ENCODE results near the gene NFASC. TPM values are rescaled to one million over a fixed set of nuclear protein-coding genes. Genes with fewer than 3 reads are reported as not detected.
A peak's percentile ranks its signal among the peaks of the same experiment; 100 is the strongest.

NFASC gene
- total and polyA plus RNA-seq, 9 of the 15 experiments (the other 6 are each of a cell fraction or from before 2014, with no cell fraction given), result 0.03 to 0.16 (median 0.06) TPM; not detected in 6

GRCh38 chr1:204960306-204961125, 89.9 kb downstream of the NFASC start (continued):
- TF ChIP-seq ZEB2 (IDR thresholded peaks at IDR 0.05), result peak; percentile 84
- TF ChIP-seq NR4A1 (CRISPR knock-in tag; IDR thresholded peaks at IDR 0.05), result no peak
- 0 out of 2 replicates have a peak, but pooled peaks have one; percentile 16 for TF ChIP-seq NR4A1 (tag; IDR thresholded peaks at IDR 0.05)
- TF ChIP-seq ZBTB43 (CRISPR knock-in tag; IDR thresholded peaks at IDR 0.05), result no peak
- TF ChIP-seq, protein P1, sequence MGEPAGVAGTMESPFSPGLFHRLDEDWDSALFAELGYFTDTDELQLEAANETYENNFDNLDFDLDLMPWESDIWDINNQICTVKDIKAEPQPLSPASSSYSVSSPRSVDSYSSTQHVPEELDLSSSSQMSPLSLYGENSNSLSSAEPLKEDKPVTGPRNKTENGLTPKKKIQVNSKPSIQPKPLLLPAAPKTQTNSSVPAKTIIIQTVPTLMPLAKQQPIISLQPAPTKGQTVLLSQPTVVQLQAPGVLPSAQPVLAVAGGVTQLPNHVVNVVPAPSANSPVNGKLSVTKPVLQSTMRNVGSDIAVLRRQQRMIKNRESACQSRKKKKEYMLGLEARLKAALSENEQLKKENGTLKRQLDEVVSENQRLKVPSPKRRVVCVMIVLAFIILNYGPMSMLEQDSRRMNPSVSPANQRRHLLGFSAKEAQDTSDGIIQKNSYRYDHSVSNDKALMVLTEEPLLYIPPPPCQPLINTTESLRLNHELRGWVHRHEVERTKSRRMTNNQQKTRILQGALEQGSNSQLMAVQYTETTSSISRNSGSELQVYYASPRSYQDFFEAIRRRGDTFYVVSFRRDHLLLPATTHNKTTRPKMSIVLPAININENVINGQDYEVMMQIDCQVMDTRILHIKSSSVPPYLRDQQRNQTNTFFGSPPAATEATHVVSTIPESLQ (CRISPR knock-in tag; IDR thresholded peaks at IDR 0.05), result no peak
- 0 out of 2 replicates have a peak, but pooled peaks have one; percentile 31 for TF ChIP-seq HIVEP1 (CRISPR knock-in tag; IDR thresholded peaks at IDR 0.05)
- peak; percentile 57 for TF ChIP-seq SMAD4 (CRISPR knock-in tag; conservative IDR thresholded peaks at IDR 0.05)
- TF ChIP-seq PHB (CRISPR knock-in tag; IDR thresholded peaks at IDR 0.05), result no peak
- no peak for TF ChIP-seq WHSC1 (IDR thresholded peaks at IDR 0.05; ENCODE audit: low read length)
- TF ChIP-seq BCLAF1 (IDR thresholded peaks at IDR 0.05; ENCODE audit: borderline replicate concordance in 1 of 2, control insufficient read depth in 1 of 2, low read depth in 2 of 2, low read length in 1 of 2), result no peak
- TF ChIP-seq, protein P2, sequence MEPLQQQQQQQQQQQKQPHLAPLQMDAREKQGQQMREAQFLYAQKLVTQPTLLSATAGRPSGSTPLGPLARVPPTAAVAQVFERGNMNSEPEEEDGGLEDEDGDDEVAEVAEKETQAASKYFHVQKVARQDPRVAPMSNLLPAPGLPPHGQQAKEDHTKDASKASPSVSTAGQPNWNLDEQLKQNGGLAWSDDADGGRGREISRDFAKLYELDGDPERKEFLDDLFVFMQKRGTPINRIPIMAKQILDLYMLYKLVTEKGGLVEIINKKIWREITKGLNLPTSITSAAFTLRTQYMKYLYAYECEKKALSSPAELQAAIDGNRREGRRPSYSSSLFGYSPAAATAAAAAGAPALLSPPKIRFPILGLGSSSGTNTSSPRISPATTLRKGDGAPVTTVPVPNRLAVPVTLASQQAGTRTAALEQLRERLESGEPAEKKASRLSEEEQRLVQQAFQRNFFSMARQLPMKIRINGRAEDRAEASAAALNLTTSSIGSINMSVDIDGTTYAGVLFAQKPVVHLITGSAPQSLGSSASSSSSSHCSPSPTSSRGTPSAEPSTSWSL (CRISPR knock-in tag; IDR thresholded peaks at IDR 0.05; ENCODE audit: borderline replicate concordance), result no peak
- TF ChIP-seq KDM5B (IDR thresholded peaks at IDR 0.05; ENCODE audit: insufficient replicate concordance, low read depth, low read length), result no peak
- TF ChIP-seq, protein P3, sequence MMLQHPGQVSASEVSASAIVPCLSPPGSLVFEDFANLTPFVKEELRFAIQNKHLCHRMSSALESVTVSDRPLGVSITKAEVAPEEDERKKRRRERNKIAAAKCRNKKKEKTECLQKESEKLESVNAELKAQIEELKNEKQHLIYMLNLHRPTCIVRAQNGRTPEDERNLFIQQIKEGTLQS (IDR thresholded peaks at IDR 0.05), result peak; percentile 89
- TF ChIP-seq, protein P3 (CRISPR knock-in tag; conservative IDR thresholded peaks at IDR 0.05), result no peak
- no peak for TF ChIP-seq ZNF212 (CRISPR knock-in tag; IDR thresholded peaks at IDR 0.05)
- TF ChIP-seq CEBPB (tag; IDR thresholded peaks at IDR 0.05), result peak; percentile 41
- TF ChIP-seq L3MBTL2 (IDR thresholded peaks at IDR 0.05), result peak; percentile 99
- TF ChIP-seq ZC3H4 (CRISPR knock-in tag; IDR thresholded peaks at IDR 0.05; ENCODE audit: borderline replicate concordance), result no peak

Data from K562 (cell line).